ENCODE measurements around the gene PCSK6. TPM values are rescaled to one million over a fixed set of nuclear protein-coding genes. Genes with fewer than 3 reads are reported as not detected.

PCSK6 gene
- total RNA-seq, 4 donors from 2014 or later = 4.0 to 28.6 (median 17.5) TPM

DNA sequence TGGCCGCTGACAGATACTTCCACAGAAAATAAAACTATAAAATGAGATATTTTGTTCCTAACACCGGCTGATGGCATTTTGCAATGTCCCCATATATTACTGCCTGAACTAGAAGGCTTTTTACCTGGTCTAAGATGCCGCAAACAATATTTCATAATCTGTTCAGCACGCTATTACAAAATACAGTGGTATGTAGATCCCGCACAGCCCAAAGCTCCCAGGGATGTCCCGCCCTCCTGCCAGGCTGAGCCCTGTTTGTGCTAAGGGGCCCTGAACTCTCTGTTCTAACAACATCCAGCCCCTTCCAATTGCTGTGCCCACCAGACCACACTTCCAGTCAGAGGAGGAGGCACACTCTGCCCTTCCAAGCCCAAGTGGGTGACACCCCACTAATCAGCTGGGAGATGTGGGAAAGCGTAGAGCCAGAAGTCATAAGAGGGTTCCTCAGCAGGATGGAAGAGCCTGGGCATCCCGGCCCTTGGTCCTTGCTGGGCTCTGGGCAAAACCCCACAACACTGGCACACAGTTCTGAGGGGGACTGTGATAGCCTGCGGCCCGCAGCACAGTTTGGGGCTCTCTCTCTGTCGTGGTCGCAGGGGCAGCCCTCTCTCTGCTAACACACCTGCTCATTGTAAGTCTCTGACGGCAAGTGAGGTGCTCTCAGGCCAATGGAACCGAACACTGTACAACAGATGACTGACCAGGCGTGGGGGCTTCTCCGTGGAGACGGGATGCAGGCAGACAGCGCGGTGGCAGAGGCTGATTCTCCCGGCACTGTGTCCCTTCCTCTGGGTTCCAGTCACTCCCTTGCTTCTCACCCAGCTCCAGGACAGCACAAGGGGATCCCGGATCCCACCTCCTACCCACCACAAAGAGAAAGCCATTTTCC is 55.2 kb downstream of the PCSK6 start:
- WGBS, 2 donors = 84 to 90% methylated on average over 19 to 21 of the region's 21 CpGs
- Histone ChIP-seq H3K4me1 (no peaks in the 10 kb centered on the region), H3K9me3 (no peaks in the 10 kb centered on the region), H3K27me3 (no peaks in the 10 kb centered on the region), H3K36me3 (no peaks in the 10 kb centered on the region), H3K27ac (no peak overlapping the region), H3K4me3 (replicated peaks in 1 of 3) (no peak overlapping the region)
- DNase-seq = no peak
- intact Hi-C loops (cut with DNase I) = no loop called here
- TF ChIP-seq, protein P1, sequence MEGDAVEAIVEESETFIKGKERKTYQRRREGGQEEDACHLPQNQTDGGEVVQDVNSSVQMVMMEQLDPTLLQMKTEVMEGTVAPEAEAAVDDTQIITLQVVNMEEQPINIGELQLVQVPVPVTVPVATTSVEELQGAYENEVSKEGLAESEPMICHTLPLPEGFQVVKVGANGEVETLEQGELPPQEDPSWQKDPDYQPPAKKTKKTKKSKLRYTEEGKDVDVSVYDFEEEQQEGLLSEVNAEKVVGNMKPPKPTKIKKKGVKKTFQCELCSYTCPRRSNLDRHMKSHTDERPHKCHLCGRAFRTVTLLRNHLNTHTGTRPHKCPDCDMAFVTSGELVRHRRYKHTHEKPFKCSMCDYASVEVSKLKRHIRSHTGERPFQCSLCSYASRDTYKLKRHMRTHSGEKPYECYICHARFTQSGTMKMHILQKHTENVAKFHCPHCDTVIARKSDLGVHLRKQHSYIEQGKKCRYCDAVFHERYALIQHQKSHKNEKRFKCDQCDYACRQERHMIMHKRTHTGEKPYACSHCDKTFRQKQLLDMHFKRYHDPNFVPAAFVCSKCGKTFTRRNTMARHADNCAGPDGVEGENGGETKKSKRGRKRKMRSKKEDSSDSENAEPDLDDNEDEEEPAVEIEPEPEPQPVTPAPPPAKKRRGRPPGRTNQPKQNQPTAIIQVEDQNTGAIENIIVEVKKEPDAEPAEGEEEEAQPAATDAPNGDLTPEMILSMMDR (IDR thresholded peaks at IDR 0.05) = no peak
- TF ChIP-seq POLR2A (IDR thresholded peaks at IDR 0.05) = no peak

DNA sequence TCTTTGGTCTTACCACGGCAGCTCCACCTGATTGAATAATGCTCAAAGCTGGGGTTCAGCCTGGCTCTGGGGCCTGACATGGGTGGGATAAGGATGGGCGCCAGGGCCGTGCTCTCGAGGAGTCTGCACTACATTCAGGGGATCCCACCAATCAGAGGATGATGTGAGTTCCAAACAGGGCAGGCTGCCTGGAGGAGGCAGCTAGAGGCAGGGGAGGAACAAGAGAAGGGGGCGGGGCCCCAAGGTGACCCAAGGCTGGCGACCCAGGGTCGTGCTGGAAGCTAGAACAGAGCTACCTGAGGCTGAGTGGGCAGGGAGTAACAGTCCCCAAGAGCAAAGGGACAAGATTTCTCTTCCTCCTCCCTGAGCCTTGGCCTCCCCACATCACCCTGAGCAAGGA is 56.1 kb downstream of the PCSK6 start:
- DNase-seq = no peak
- intact Hi-C loops (cut with DNase I) = no loop called here
- Histone ChIP-seq H3K4me1 (no peaks in the 10 kb centered on the region), H3K9me3 (no peaks in the 10 kb centered on the region), H3K27ac (no peak overlapping the region), H3K27me3 (no peaks in the 10 kb centered on the region), H3K4me3 (replicated peaks in 1 of 3) (no peak overlapping the region), H3K36me3 (no peaks in the 10 kb centered on the region)
- 55 to 64% methylated on average over 7 of the region's 7 CpGs for WGBS, 2 donors
- no peak for TF ChIP-seq POLR2A (IDR thresholded peaks at IDR 0.05)
- TF ChIP-seq, protein P1 (IDR thresholded peaks at IDR 0.05) = no peak

GRCh38 chr15:101432982-101433381 is 56.5 kb downstream of the PCSK6 start:
- no peaks in the 10 kb centered on the region for H3K36me3 ChIP-seq
- TF ChIP-seq POLR2A (IDR thresholded peaks at IDR 0.05) = no peak
- TF ChIP-seq, protein P1 (IDR thresholded peaks at IDR 0.05) = no peak
- no peaks in the 10 kb centered on the region for H3K4me1 ChIP-seq
- no peaks in the 10 kb centered on the region for H3K9me3 ChIP-seq
- 71 to 79% methylated on average over 3 of the region's 3 CpGs for WGBS, 2 donors
- no peak overlapping the region for H3K27ac ChIP-seq
- no peaks in the 10 kb centered on the region for H3K27me3 ChIP-seq
- H3K4me3 ChIP-seq (replicated peaks in 1 of 3) = no peak overlapping the region
- intact Hi-C loops (cut with DNase I) = no loop called here
- no peak for DNase-seq

- Histone ChIP-seq H3K27me3 (no peaks in the 10 kb centered on the region), H3K4me3 (replicated peaks in 1 of 3) (no peak overlapping the region), H3K9me3 (no peaks in the 10 kb centered on the region), H3K4me1 (no peaks in the 10 kb centered on the region), H3K36me3 (no peaks in the 10 kb centered on the region), H3K27ac (no peak overlapping the region)
- DNase-seq = no peak
- WGBS, 2 donors = 81 to 88% methylated on average over 6 of the region's 6 CpGs
- intact Hi-C loops (cut with DNase I) = no loop called here
- no peak for TF ChIP-seq POLR2A (IDR thresholded peaks at IDR 0.05)
- TF ChIP-seq, protein P1 (IDR thresholded peaks at IDR 0.05) = no peak
Observed at GRCh38 chr15:101431748-101432147, 57.8 kb downstream of the PCSK6 start.

- Histone ChIP-seq H3K4me3 (replicated peaks in 1 of 3) (no peak overlapping the region), H3K4me1 (no peaks in the 10 kb centered on the region), H3K27me3 (no peaks in the 10 kb centered on the region), H3K27ac (no peak overlapping the region), H3K9me3 (no peaks in the 10 kb centered on the region), H3K36me3 (no peaks in the 10 kb centered on the region)
- DNase-seq = no peak
- 78 to 82% methylated on average over 15 of the region's 15 CpGs for WGBS, 2 donors
- intact Hi-C loops (cut with DNase I) = no loop called here
- TF ChIP-seq, protein P1 (IDR thresholded peaks at IDR 0.05) = no peak
- no peak for TF ChIP-seq POLR2A (IDR thresholded peaks at IDR 0.05)
Observed at GRCh38 chr15:101431301-101431700, 58.2 kb downstream of the PCSK6 start.
